GM12892 (cell line): Measurements from ENCODE around the gene ARL2BP.

ENCODE experiments used
- POLR2A ChIP-seq: IDR thresholded peaks from 2 replicates; pipeline ENCODE4 v1.6.1; 2011; ENCODE audit warnings: low read depth, low read length, control low read depth
- POLR2AphosphoS5 ChIP-seq: IDR thresholded peaks from 2 replicates; pipeline ENCODE4 v1.6.1; 2011; ENCODE audit warnings: low read depth, low read length, control low read depth
- TAF1 ChIP-seq: IDR thresholded peaks from 2 replicates; pipeline ENCODE4 v1.6.1; 2011; ENCODE audit warnings: low read depth, mild to moderate bottlenecking, control low read depth, low read length, borderline replicate concordance

DNA sequence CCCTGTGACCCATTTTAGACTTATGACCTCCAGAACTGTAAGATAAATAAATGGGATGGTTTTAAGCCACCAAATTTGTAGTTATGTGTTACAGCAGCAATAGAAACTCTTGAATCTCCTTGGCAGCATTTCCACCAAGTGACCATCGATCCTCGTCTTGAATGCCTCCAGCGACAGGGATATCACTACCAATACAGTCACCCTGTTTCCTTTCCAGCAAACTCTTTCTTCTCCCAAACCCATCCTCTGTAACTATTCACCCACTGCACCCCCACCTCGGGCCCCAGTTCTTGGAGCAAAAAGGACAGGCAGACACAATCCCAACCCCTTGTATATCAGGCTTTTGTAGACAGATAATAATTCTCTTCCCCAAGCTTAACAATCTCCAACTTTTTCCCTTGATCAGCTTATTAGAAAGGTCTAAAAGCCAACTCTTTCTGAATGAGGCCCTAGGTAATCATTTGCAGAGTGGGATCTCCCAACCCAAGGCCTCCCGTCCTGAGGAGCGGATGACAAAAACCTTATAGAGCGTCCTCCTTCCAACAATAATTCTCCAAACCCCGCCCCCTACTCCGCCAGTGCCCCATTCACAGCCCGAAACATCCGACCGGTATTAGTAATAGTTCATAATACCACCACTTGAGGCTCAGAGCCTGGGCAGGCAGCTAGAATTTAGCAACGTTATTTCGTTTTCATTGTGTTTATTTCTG, 54.1 kb downstream of the ARL2BP start:
- no peak for TF ChIP-seq POLR2A
- no peak for TF ChIP-seq TAF1
- TF ChIP-seq POLR2AphosphoS5 = no peak
